AG04449 (cell line): ENCODE data around the gene ALDH16A1.

ENCODE experiments used
- CTCF ChIA-PET: fragments of 350-600 bp; formaldehyde crosslinking; extraction: SDS; loops from one replicate; lab custom pipeline; 2021; ENCODE audit warnings: antibody characterized with exemption; lab: Yijun Ruan, JAX
- POLR2A ChIA-PET: fragments of 400-600, 350-600 bp; formaldehyde crosslinking; extraction: SDS; loops from one replicate; lab custom pipeline; 2020; ENCODE audit warnings: antibody characterized with exemption, inconsistent platforms; lab: Yijun Ruan, JAX
- DNase-seq: peaks from one replicate; pipeline ENCODE4 v3.0.0-alpha.2; 2010; ENCODE audit warnings: low read depth, low spot score
- H3K4me3 ChIP-seq: 2 replicates; pipeline ENCODE4 v1.5.1; 2011; ENCODE audit warnings: low read depth, mild to moderate bottlenecking, control low read depth, low read length
- CTCF ChIP-seq: IDR thresholded peaks from one replicate; pipeline ENCODE4 v1.5.1; 2011; ENCODE audit warnings: mild to moderate bottlenecking, moderate library complexity, low read length, control low read depth, inconsistent platforms; ENCODE audit not compliant: insufficient read depth; ENCODE audit errors: missing control alignments

Gene ALDH16A1

GRCh38 chr19:49497047-49497788, 44.2 kb downstream of the ALDH16A1 start:
- CTCF ChIA-PET = interaction anchor here (1.0 to 1.9 kb wide), 4 partner anchors 9 to 176 kb away, joined by 3 to 5 read pairs (median 4); partner anchors contain the start of gene RPL13A

GRCh38 chr19:49497789-49498103, 44.7 kb downstream of the ALDH16A1 start:
- ChIA-PET POLR2A (no interaction called here), CTCF (interaction anchor here (1.2 to 1.9 kb wide), 3 partner anchors 9 to 175 kb away, joined by 4 to 5 read pairs (median 5); partner anchors contain the start of gene RPL13A)
- TF ChIP-seq CTCF = no peak
- no peak for DNase-seq
- peak overlapping the region; percentile 94 for H3K4me3 ChIP-seq

More at GRCh38 chr19:49497047-49497788, 44.2 kb downstream of the ALDH16A1 start:
- POLR2A ChIA-PET = interaction anchor here (1.8 to 2.1 kb wide), 2 partner anchors 9 to 30 kb away, joined by 16 to 17 read pairs; partner anchors contain the start of genes RCN3 and RPL13A
- peak overlapping the region; percentile 94 for H3K4me3 ChIP-seq
- TF ChIP-seq CTCF = no peak
- no peak for DNase-seq

GRCh38 chr19:49498475-49498874, 45.5 kb downstream of the ALDH16A1 start:
- no peak for DNase-seq
- TF ChIP-seq CTCF = no peak
- CTCF ChIA-PET = interaction anchor here (1.2 to 2.3 kb wide), 4 partner anchors 11 to 67 kb away, joined by 3 to 20 read pairs (median 4); partner anchors contain the start of genes FLT3LG and RPL13A
- no peak overlapping the region for H3K4me3 ChIP-seq
- POLR2A ChIA-PET = interaction anchor here (0.7 kb wide), 1 partner anchor 75 kb away, joined by 3 read pairs; no protein-coding TSS in a partner anchor

GRCh38 chr19:49499030-49499670, 46.1 kb downstream of the ALDH16A1 start:
- no peak overlapping the region for H3K4me3 ChIP-seq
- DNase-seq = no peak
- CTCF ChIA-PET = interaction anchor here (1.2 to 2.3 kb wide), 4 partner anchors 26 to 182 kb away, joined by 3 to 20 read pairs (median 4); partner anchors contain the start of gene FLT3LG
- no peak for TF ChIP-seq CTCF
- POLR2A ChIA-PET = interaction anchor here (0.6 to 0.7 kb wide), 2 partner anchors 59 to 75 kb away, joined by 3 read pairs; no protein-coding TSS in a partner anchor

- no peak for DNase-seq
- peak; percentile 57 for TF ChIP-seq CTCF
- H3K4me3 ChIP-seq = no peak overlapping the region
- ChIA-PET CTCF (interaction anchor here (0.7 to 10.6 kb wide), 28 partner anchors 12 to 178 kb away, joined by 3 to 197 read pairs (median 6); partner anchors contain the start of genes BCL2L12, IRF3, PRMT1 and RCN3), POLR2A (no interaction called here)
Observed at GRCh38 chr19:49502866-49503581, 50.0 kb downstream of the ALDH16A1 start.
